ENCODE results near the gene TGFBR3. TPM values are rescaled to one million over a fixed set of nuclear protein-coding genes. Genes with fewer than 3 reads are reported as not detected.
A peak's percentile ranks its signal among the peaks of the same experiment; 100 is the strongest.

TGFBR3 gene
- total RNA-seq, 4 donors from 2014 or later, result 37.3 to 61.7 (median 48.4) TPM

DNA sequence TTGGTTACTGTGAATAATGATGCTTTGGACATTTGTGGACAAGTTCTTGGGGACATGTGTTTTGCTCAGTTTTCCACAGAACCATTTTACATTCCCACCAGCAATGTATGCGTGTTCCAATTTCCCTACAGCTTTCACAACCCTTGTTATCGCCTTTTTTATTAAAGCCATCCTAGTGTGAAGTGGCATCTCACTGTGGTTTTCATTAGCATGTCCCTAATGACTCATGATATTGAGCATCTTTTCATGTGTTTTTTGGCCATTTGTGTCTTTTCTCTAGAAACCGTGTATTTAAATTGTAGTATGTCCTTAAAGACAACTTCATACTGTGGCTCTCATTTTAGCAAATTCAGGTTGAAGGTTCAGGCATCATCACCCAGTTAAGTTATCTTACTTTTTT is 132.1 kb downstream of the TGFBR3 start:
- Histone ChIP-seq H3K9me3 (no peaks in the 10 kb centered on the region), H3K27ac (peak overlapping the region; percentile 16 to 73 (median 69)), H3K4me3 (no peak overlapping the region), H3K4me1 (peaks cover 53 to 66% of the 10 kb centered on the region in 2 donors), H3K27me3 (no peaks in the 10 kb centered on the region), H3K36me3 (no peaks in the 10 kb centered on the region)
- TF ChIP-seq, protein P1, sequence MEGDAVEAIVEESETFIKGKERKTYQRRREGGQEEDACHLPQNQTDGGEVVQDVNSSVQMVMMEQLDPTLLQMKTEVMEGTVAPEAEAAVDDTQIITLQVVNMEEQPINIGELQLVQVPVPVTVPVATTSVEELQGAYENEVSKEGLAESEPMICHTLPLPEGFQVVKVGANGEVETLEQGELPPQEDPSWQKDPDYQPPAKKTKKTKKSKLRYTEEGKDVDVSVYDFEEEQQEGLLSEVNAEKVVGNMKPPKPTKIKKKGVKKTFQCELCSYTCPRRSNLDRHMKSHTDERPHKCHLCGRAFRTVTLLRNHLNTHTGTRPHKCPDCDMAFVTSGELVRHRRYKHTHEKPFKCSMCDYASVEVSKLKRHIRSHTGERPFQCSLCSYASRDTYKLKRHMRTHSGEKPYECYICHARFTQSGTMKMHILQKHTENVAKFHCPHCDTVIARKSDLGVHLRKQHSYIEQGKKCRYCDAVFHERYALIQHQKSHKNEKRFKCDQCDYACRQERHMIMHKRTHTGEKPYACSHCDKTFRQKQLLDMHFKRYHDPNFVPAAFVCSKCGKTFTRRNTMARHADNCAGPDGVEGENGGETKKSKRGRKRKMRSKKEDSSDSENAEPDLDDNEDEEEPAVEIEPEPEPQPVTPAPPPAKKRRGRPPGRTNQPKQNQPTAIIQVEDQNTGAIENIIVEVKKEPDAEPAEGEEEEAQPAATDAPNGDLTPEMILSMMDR (IDR thresholded peaks at IDR 0.05 in 4 of 5, conservative IDR thresholded peaks at IDR 0.05 in 1 of 5), result no peak
- no peak for TF ChIP-seq POLR2A (IDR thresholded peaks at IDR 0.05)
- in situ Hi-C loops (cut with MboI; ENCODE audit: low sequenced_read_pairs in 4 of 4), result no loop called here
- ATAC-seq (no peak), DNase-seq (no peak)
- intact Hi-C loops (cut with DNase I; ENCODE audit: low total_unique reads), result no loop called here

DNA sequence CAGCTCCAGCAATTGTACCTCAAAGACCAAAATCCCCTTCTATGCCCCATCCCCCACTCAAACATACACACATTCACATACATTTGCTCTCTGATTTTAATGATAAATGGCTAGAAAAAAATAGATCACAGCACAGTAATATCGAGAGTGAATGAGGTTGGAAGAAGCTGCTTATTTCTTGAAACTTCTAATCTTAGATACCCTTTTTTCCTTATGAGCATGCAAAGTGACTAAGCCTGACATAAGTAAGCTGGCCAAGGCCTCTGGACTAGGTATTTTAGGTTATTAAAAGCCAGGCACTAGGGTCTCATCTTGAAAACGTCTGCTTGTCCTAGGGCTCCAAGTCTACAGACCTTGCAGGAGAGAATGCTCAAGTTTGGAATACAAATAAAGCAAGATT is 133.6 kb downstream of the TGFBR3 start:
- DNase-seq, result no peak
- H3K27ac ChIP-seq, result peak overlapping the region; percentile 62 to 70 (median 67)
- H3K4me1 ChIP-seq, result peaks cover 57 to 71% of the 10 kb centered on the region in 2 donors

DNA sequence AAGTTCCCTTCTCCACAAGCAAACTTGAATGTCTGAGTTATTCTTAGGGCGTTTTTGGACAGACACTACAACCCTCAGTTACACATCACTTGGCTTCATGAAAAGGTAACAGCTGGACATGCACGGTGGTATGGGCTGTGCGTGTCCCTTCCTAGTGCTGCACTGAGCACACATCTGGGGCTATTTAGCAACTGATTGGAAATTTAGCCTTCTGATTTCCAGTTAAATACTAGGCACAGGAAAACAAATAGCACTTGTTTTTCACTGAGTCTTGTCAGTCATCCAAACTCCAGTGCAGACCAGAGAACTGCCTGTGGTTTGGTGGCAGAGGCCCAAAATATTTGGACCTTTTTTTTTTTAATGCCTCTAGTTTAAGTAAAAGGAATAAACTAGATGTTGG is 134.7 kb downstream of the TGFBR3 start:
- Histone ChIP-seq H3K4me1 (peaks cover 59 to 73% of the 10 kb centered on the region in 2 donors), H3K27me3 (no peaks in the 10 kb centered on the region), H3K9me3 (no peaks in the 10 kb centered on the region), H3K27ac (peak overlapping the region; percentile 62 to 70 (median 67)), H3K36me3 (no peaks in the 10 kb centered on the region), H3K4me3 (no peak overlapping the region)
- ATAC-seq, result peak; percentile 67 to 77
- peak in 1 of 2 donors; percentile 66 for DNase-seq
- peak in 1 of 2 donors; percentile 11 for TF ChIP-seq POLR2A (IDR thresholded peaks at IDR 0.05)
- TF ChIP-seq, protein P1 (IDR thresholded peaks at IDR 0.05 in 4 of 5, conservative IDR thresholded peaks at IDR 0.05 in 1 of 5), result no peak
- in situ Hi-C loops (cut with MboI; ENCODE audit: low sequenced_read_pairs in 4 of 4) (no loop called here), intact Hi-C loops (cut with DNase I; ENCODE audit: low total_unique reads) (loop anchor here (2.0 kb wide), 1 partner anchor 24 kb away; no protein-coding TSS in a partner anchor)

More for the DNA sequence above, 133.6 kb downstream of the TGFBR3 start:
- Histone ChIP-seq H3K9me3 (no peaks in the 10 kb centered on the region), H3K27me3 (no peaks in the 10 kb centered on the region), H3K4me3 (no peak overlapping the region), H3K36me3 (no peaks in the 10 kb centered on the region)
- ATAC-seq, result no peak
- TF ChIP-seq, protein P1 (IDR thresholded peaks at IDR 0.05 in 4 of 5, conservative IDR thresholded peaks at IDR 0.05 in 1 of 5), result no peak
- no peak for TF ChIP-seq POLR2A (IDR thresholded peaks at IDR 0.05)
- in situ Hi-C loops (cut with MboI; ENCODE audit: low sequenced_read_pairs in 4 of 4) (no loop called here), intact Hi-C loops (cut with DNase I; ENCODE audit: low total_unique reads) (no loop called here)

GRCh38 chr1:91750398-91750996 is 135.5 kb downstream of the TGFBR3 start:
- peaks cover 61 to 73% of the 10 kb centered on the region in 2 donors for H3K4me1 ChIP-seq

More at GRCh38 chr1:91750398-91750996, 135.5 kb downstream of the TGFBR3 start:
- Histone ChIP-seq H3K27me3 (no peaks in the 10 kb centered on the region), H3K4me3 (no peak overlapping the region), H3K36me3 (no peaks in the 10 kb centered on the region), H3K9me3 (no peaks in the 10 kb centered on the region), H3K27ac (peak overlapping the region; percentile 62 to 70 (median 67))
- ATAC-seq (peak in 1 of 2 donors; percentile 42), DNase-seq (no peak)
- TF ChIP-seq POLR2A (IDR thresholded peaks at IDR 0.05), result no peak
- TF ChIP-seq, protein P1 (IDR thresholded peaks at IDR 0.05 in 4 of 5, conservative IDR thresholded peaks at IDR 0.05 in 1 of 5), result no peak
- in situ Hi-C loops (cut with MboI; ENCODE audit: low sequenced_read_pairs in 4 of 4), result no loop called here
- intact Hi-C loops (cut with DNase I; ENCODE audit: low total_unique reads), result loop anchor here (2.0 kb wide), 1 partner anchor 24 kb away; no protein-coding TSS in a partner anchor

Measured in gastrocnemius medialis (tissue), 4 donors.